Peyer's patch (tissue), 4 donors: ENCODE measurements around the gene SNRK. TPM values are rescaled to one million over a fixed set of nuclear protein-coding genes. Genes with fewer than 3 reads are reported as not detected.

ENCODE experiments used
- DNase-seq, 3 donors: peaks; one replicate each; pipeline ENCODE4 v3.0.0-alpha.2; 2017 to 2019
- H3K27ac ChIP-seq, 4 donors: fragments of 200-600 bp; sonication (generic); one replicate each; pipeline ENCODE4 v1.5.1; 2016 to 2019
- H3K27me3 ChIP-seq, 2 donors: fragments of 200-600 bp; sonication (generic); one replicate each; pipeline ENCODE4 v1.5.1; 2019
- H3K36me3 ChIP-seq, 3 donors: fragments of 200-600 bp; sonication (generic); one replicate each; pipeline ENCODE4 v1.5.1; 2016 to 2019
- H3K4me1 ChIP-seq, 4 donors: fragments of 200-600 bp; sonication (generic); one replicate each; pipeline ENCODE4 v1.5.1; 2016 to 2019
- H3K4me3 ChIP-seq, 4 donors: fragments of 200-600 bp; sonication (generic); 1 replicate in 3 of 4; 2 replicates in 1 of 4; pipeline ENCODE4 v1.5.1; 2016 to 2019; ENCODE audit warnings: mild to moderate bottlenecking in 1 of 4
- H3K9me3 ChIP-seq, 4 donors: fragments of 200-600 bp; sonication (generic); one replicate each; pipeline ENCODE4 v1.5.1; 2016 to 2019; ENCODE audit warnings: mild to moderate bottlenecking in 1 of 4
- CTCF ChIP-seq, 6 experiments: fragments of 450-650 bp in 4 of 6; fragments of 200-600 bp in 2 of 6; sonication (generic) in 1 of 6; IDR thresholded peaks; one replicate each; pipeline ENCODE4 v1.5.1; 2017 to 2019; ENCODE audit warnings: antibody characterized with exemption in 6 of 6, mild to moderate bottlenecking in 3 of 6, moderate library complexity in 1 of 6
- POLR2A ChIP-seq, 2 donors: fragments of 450-650 bp; IDR thresholded peaks; one replicate each; pipeline ENCODE4 v1.5.1; 2017; ENCODE audit warnings: antibody characterized with exemption in 2 of 2, mild to moderate bottlenecking in 2 of 2, moderate library complexity in 2 of 2
- total RNA-seq, 4 donors: library from RNA; depleted of rRNA; stranded (reverse); fragments of >200 nt; gene quantifications; one replicate each; pipeline ENCODE4 v1.1.0, GENCODE V29; 2016

SNRK gene
- total RNA-seq, 4 donors from 2014 or later = 48.7 to 69.4 (median 56.7) TPM

GRCh38 chr3:43268636-43269035 is 17.7 kb upstream of the SNRK start:
- no peak overlapping the region for H3K27ac ChIP-seq
- H3K4me1 ChIP-seq = no peaks in the 10 kb centered on the region
- H3K9me3 ChIP-seq = no peaks in the 10 kb centered on the region
- no peaks in the 10 kb centered on the region for H3K36me3 ChIP-seq
- H3K27me3 ChIP-seq = no peaks in the 10 kb centered on the region
- H3K4me3 ChIP-seq = no peak overlapping the region
- no peak for DNase-seq
- TF ChIP-seq POLR2A (IDR thresholded peaks at IDR 0.05) (no peak), CTCF (IDR thresholded peaks at IDR 0.05) (no peak)

GRCh38 chr3:43270078-43270477 is 16.3 kb upstream of the SNRK start:
- Histone ChIP-seq H3K36me3 (no peaks in the 10 kb centered on the region), H3K27ac (no peak overlapping the region), H3K27me3 (no peaks in the 10 kb centered on the region), H3K4me3 (no peak overlapping the region), H3K9me3 (no peaks in the 10 kb centered on the region), H3K4me1 (no peaks in the 10 kb centered on the region)
- no peak for DNase-seq
- TF ChIP-seq CTCF (IDR thresholded peaks at IDR 0.05) (no peak), POLR2A (IDR thresholded peaks at IDR 0.05) (no peak)

- no peak overlapping the region for H3K4me3 ChIP-seq
- no peak for DNase-seq
- H3K27me3 ChIP-seq = no peaks in the 10 kb centered on the region
- no peaks in the 10 kb centered on the region for H3K9me3 ChIP-seq
- no peaks in the 10 kb centered on the region for H3K36me3 ChIP-seq
- no peak for TF ChIP-seq POLR2A (IDR thresholded peaks at IDR 0.05)
- TF ChIP-seq CTCF (IDR thresholded peaks at IDR 0.05) = no peak
- H3K27ac ChIP-seq = no peak overlapping the region
- no peaks in the 10 kb centered on the region for H3K4me1 ChIP-seq
These were observed 12.9 kb upstream of the SNRK start for GRCh38 chr3:43273416-43273815.

GRCh38 chr3:43279082-43279481 is 7.3 kb upstream of the SNRK start:
- TF ChIP-seq POLR2A (IDR thresholded peaks at IDR 0.05) (no peak), CTCF (IDR thresholded peaks at IDR 0.05) (no peak)
- no peak for DNase-seq
- Histone ChIP-seq H3K36me3 (no peaks in the 10 kb centered on the region), H3K9me3 (no peaks in the 10 kb centered on the region), H3K27me3 (no peaks in the 10 kb centered on the region), H3K4me3 (no peak overlapping the region), H3K4me1 (no peaks in the 10 kb centered on the region), H3K27ac (no peak overlapping the region)

- TF ChIP-seq POLR2A (IDR thresholded peaks at IDR 0.05) (no peak), CTCF (IDR thresholded peaks at IDR 0.05) (no peak)
- DNase-seq = no peak
- Histone ChIP-seq H3K36me3 (no peaks in the 10 kb centered on the region), H3K27me3 (no peaks in the 10 kb centered on the region), H3K27ac (no peak overlapping the region), H3K4me3 (no peak overlapping the region), H3K4me1 (no peaks in the 10 kb centered on the region), H3K9me3 (no peaks in the 10 kb centered on the region)
These were observed 6.8 kb upstream of the SNRK start for GRCh38 chr3:43279532-43279931.

GRCh38 chr3:43281020-43281419 is 5.3 kb upstream of the SNRK start:
- DNase-seq = no peak

More at GRCh38 chr3:43281020-43281419, 5.3 kb upstream of the SNRK start:
- Histone ChIP-seq H3K4me3 (no peak overlapping the region), H3K4me1 (no peaks in the 10 kb centered on the region), H3K27me3 (no peaks in the 10 kb centered on the region), H3K36me3 (no peaks in the 10 kb centered on the region), H3K9me3 (no peaks in the 10 kb centered on the region), H3K27ac (no peak overlapping the region)
- TF ChIP-seq CTCF (IDR thresholded peaks at IDR 0.05) (no peak), POLR2A (IDR thresholded peaks at IDR 0.05) (no peak)
